Fibroblast of lung (primary cell): ENCODE measurements around the gene UBAC1. TPM values are rescaled to one million over a fixed set of nuclear protein-coding genes. Genes with fewer than 3 reads are reported as not detected.

Source experiments
- DNase-seq, 2 donors: peaks; one replicate each; pipeline versions ENCODE4 v3.0.0 to v3.0.0-alpha.2; 2010; ENCODE audit warnings: low read depth in 2 of 2
- H2AFZ ChIP-seq: 2 replicates; pipeline ENCODE4 v1.5.1; 2012; ENCODE audit warnings: low read length, control low read depth, inconsistent platforms
- H3K27ac ChIP-seq: 2 replicates; pipeline ENCODE4 v1.5.1; 2011; ENCODE audit warnings: low read length, control low read depth; ENCODE audit not compliant: insufficient read depth
- H3K27me3 ChIP-seq: 2 replicates; pipeline ENCODE4 v1.5.1; 2011; ENCODE audit warnings: mild to moderate bottlenecking, low read length; ENCODE audit not compliant: control insufficient read depth, insufficient read depth
- H3K36me3 ChIP-seq: 2 replicates; pipeline ENCODE4 v1.5.1; 2011; ENCODE audit warnings: low read length; ENCODE audit not compliant: control insufficient read depth, insufficient read depth
- H3K4me1 ChIP-seq: 2 replicates; pipeline ENCODE4 v1.5.1; 2011; ENCODE audit warnings: low read length; ENCODE audit not compliant: control insufficient read depth, insufficient read depth; ENCODE audit errors: extremely low read depth
- H3K4me2 ChIP-seq: 2 replicates; pipeline ENCODE4 v1.5.1; 2011; ENCODE audit warnings: low read length, control low read depth; ENCODE audit not compliant: insufficient read depth; ENCODE audit errors: extremely low read depth
- H3K4me3 ChIP-seq, 4 experiments: fragments of 200-600 bp in 1 of 4; sonication (generic) in 1 of 4; replicated peaks in 1 of 4; 2 replicates each; pipeline ENCODE4 v1.5.1; 2011 to 2016; ENCODE audit warnings: low read length in 4 of 4, low read depth in 3 of 4, mild to moderate bottlenecking in 3 of 4, control low read depth in 2 of 4, inconsistent platforms in 1 of 4, mixed read lengths in 1 of 4; ENCODE audit not compliant: insufficient read depth in 1 of 4; ENCODE audit errors: control extremely low read depth in 1 of 4
- H3K79me2 ChIP-seq: 2 replicates; pipeline ENCODE4 v1.5.1; 2012; ENCODE audit warnings: mild to moderate bottlenecking, low read length, inconsistent platforms; ENCODE audit not compliant: control insufficient read depth, insufficient read depth
- H3K9ac ChIP-seq: 2 replicates; pipeline ENCODE4 v1.5.1; 2011; ENCODE audit warnings: mild to moderate bottlenecking, low read length, control low read depth; ENCODE audit not compliant: insufficient read depth
- H3K9me3 ChIP-seq: 2 replicates; pipeline ENCODE4 v1.5.1; 2012; ENCODE audit warnings: low read depth, low read length; ENCODE audit not compliant: control insufficient read depth, insufficient read depth
- H4K20me1 ChIP-seq: 2 replicates; pipeline ENCODE4 v1.5.1; 2011; ENCODE audit warnings: low read length; ENCODE audit not compliant: control insufficient read depth, insufficient read depth; ENCODE audit errors: extremely low read depth
- CTCF ChIP-seq, 2 donors: IDR thresholded peaks in 1 of 2; conservative IDR thresholded peaks in 1 of 2; 1 replicate in 1 of 2; 2 replicates in 1 of 2; pipeline ENCODE4 v1.5.1; 2011 to 2012; ENCODE audit warnings: low read length in 2 of 2, control low read depth in 1 of 2, inconsistent platforms in 1 of 2, low read depth in 1 of 2, mild to moderate bottlenecking in 1 of 2
- EZH2 ChIP-seq: IDR thresholded peaks from 2 replicates; pipeline ENCODE4 v1.5.1; 2012; ENCODE audit warnings: low read length, control low read depth, mild to moderate bottlenecking; ENCODE audit errors: missing control alignments
- polyA plus RNA-seq, 2 donors: library from polyadenylated mRNA; depleted of rRNA in 1 of 2; stranded (reverse) in 1 of 2; unstranded in 1 of 2; fragments of >200 nt; gene quantifications; 2 replicates each; pipeline ENCODE4 v1.2.1, GENCODE V29; 2011 to 2012; ENCODE audit warnings: missing spikeins in 1 of 2
- total RNA-seq: library from RNA; depleted of rRNA; stranded (reverse); fragments of >200 nt; gene quantifications from 2 replicates; pipeline ENCODE4 v1.2.1, GENCODE V29; 2014

UBAC1 gene
- total and polyA plus RNA-seq, 2 donors (not counting 1 experiment from before 2014, with no cell fraction given): 26.8 to 30.6 TPM

GRCh38 chr9:135965124-135965756 is 4.1 kb upstream of the UBAC1 start:
- Histone ChIP-seq H3K36me3 (no peaks in the 10 kb centered on the region), H3K4me1 (peaks cover 3% of the 10 kb centered on the region), H3K27ac (no peak overlapping the region), H3K9me3 (no peaks in the 10 kb centered on the region), H3K79me2 (peaks cover 4% of the 10 kb centered on the region), H3K27me3 (peaks cover 8% of the 10 kb centered on the region), H2AFZ (no peak overlapping the region), H4K20me1 (no peaks in the 10 kb centered on the region), H3K4me3 (no peak overlapping the region), H3K4me2 (no peak overlapping the region), H3K9ac (no peak overlapping the region)
- no peak for TF ChIP-seq CTCF (conservative IDR thresholded peaks at IDR 0.05 in 1 of 2, IDR thresholded peaks at IDR 0.05 in 1 of 2; ENCODE audit: low read depth in 1 of 2, low read length in 2 of 2)
- no peak for TF ChIP-seq EZH2
- no peak for DNase-seq

GRCh38 chr9:135963938-135964337 is 2.8 kb upstream of the UBAC1 start:
- H3K9ac ChIP-seq: no peak overlapping the region
- H3K27ac ChIP-seq: no peak overlapping the region
- TF ChIP-seq CTCF (conservative IDR thresholded peaks at IDR 0.05 in 1 of 2, IDR thresholded peaks at IDR 0.05 in 1 of 2; ENCODE audit: low read depth in 1 of 2, low read length in 2 of 2): no peak
- no peak for TF ChIP-seq EZH2
- no peaks in the 10 kb centered on the region for H3K36me3 ChIP-seq
- H3K27me3 ChIP-seq: peaks cover 7% of the 10 kb centered on the region
- H2AFZ ChIP-seq: no peak overlapping the region
- H3K4me1 ChIP-seq: peaks cover 3% of the 10 kb centered on the region
- peaks cover 13% of the 10 kb centered on the region for H3K79me2 ChIP-seq
- DNase-seq: no peak
- H3K9me3 ChIP-seq: no peaks in the 10 kb centered on the region
- H3K4me2 ChIP-seq: no peak overlapping the region
- H3K4me3 ChIP-seq: no peak overlapping the region
- H4K20me1 ChIP-seq: no peaks in the 10 kb centered on the region

GRCh38 chr9:135963338-135963737 is 2.2 kb upstream of the UBAC1 start:
- H3K27ac ChIP-seq: no peak overlapping the region
- no peaks in the 10 kb centered on the region for H4K20me1 ChIP-seq
- no peak overlapping the region for H3K4me2 ChIP-seq
- no peak for TF ChIP-seq EZH2
- TF ChIP-seq CTCF (conservative IDR thresholded peaks at IDR 0.05 in 1 of 2, IDR thresholded peaks at IDR 0.05 in 1 of 2; ENCODE audit: low read depth in 1 of 2, low read length in 2 of 2): no peak
- peaks cover 19% of the 10 kb centered on the region for H3K79me2 ChIP-seq
- no peaks in the 10 kb centered on the region for H3K9me3 ChIP-seq
- H3K4me1 ChIP-seq: peaks cover 3% of the 10 kb centered on the region
- no peaks in the 10 kb centered on the region for H3K36me3 ChIP-seq
- no peak overlapping the region for H3K4me3 ChIP-seq
- DNase-seq: no peak
- H3K27me3 ChIP-seq: peaks cover 7% of the 10 kb centered on the region
- H2AFZ ChIP-seq: no peak overlapping the region
- H3K9ac ChIP-seq: no peak overlapping the region
